DND-41 (cell line): ENCODE data around the gene GAS1.

ENCODE experiments used
- CTCF ChIP-seq: IDR thresholded peaks from 2 replicates; pipeline ENCODE4 v1.5.1; 2012; ENCODE audit warnings: borderline replicate concordance, low read length, moderate library complexity, mild to moderate bottlenecking; ENCODE audit not compliant: poor library complexity, severe bottlenecking; ENCODE audit errors: extremely low read depth
- EZH2 ChIP-seq: IDR thresholded peaks from 3 replicates; pipeline ENCODE4 v1.6.1; 2012; ENCODE audit warnings: borderline replicate concordance, low read depth, mild to moderate bottlenecking, moderate library complexity, low read length, inconsistent platforms; ENCODE audit not compliant: severe bottlenecking

GRCh38 chr9:86939891-86940290 lies 7.4 kb downstream of the GAS1 start:
- TF ChIP-seq CTCF (no peak), EZH2 (no peak)
